Neural progenitor cell (in vitro differentiated cells): Measurements from ENCODE around the gene CAMK1D.

Experiments
- EZH2 ChIP-seq: fragments of 200-600 bp; sonication (generic); IDR thresholded peaks from 2 replicates; pipeline ENCODE4 v1.6.1; 2017; ENCODE audit warnings: antibody characterized with exemption, mild to moderate bottlenecking, moderate library complexity
- EZH2phosphoT487 ChIP-seq: fragments of 200-600 bp; sonication (generic); IDR thresholded peaks from 2 replicates; pipeline ENCODE4 v1.6.1; 2017; ENCODE audit warnings: antibody characterized with exemption
- TF ChIP-seq, protein P1 (sequence below): fragments of 200-600 bp; sonication (generic); IDR thresholded peaks from 2 replicates; pipeline ENCODE4 v1.5.1; 2017; ENCODE audit warnings: antibody characterized with exemption, mild to moderate bottlenecking

DNA sequence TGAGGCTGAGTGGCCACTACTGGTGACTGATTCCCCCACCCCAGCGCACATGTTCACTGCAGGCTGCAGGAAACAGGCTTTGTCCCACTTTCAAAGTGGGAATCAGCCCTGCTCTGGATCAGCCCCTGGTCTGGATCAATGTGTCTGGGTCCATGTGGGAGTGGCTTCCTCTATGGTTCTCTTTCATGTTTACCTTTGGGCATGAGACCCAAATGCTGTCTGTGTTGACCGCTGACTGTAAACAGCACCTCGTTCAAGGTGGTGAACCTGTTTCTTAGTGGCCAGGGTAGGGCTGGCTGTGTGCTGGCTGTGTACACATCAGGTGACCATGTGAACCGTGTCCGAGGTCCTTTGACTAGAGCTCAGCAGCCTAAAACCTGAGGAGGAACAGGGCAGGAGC lies 121.8 kb downstream of the CAMK1D start:
- TF ChIP-seq, protein P1, sequence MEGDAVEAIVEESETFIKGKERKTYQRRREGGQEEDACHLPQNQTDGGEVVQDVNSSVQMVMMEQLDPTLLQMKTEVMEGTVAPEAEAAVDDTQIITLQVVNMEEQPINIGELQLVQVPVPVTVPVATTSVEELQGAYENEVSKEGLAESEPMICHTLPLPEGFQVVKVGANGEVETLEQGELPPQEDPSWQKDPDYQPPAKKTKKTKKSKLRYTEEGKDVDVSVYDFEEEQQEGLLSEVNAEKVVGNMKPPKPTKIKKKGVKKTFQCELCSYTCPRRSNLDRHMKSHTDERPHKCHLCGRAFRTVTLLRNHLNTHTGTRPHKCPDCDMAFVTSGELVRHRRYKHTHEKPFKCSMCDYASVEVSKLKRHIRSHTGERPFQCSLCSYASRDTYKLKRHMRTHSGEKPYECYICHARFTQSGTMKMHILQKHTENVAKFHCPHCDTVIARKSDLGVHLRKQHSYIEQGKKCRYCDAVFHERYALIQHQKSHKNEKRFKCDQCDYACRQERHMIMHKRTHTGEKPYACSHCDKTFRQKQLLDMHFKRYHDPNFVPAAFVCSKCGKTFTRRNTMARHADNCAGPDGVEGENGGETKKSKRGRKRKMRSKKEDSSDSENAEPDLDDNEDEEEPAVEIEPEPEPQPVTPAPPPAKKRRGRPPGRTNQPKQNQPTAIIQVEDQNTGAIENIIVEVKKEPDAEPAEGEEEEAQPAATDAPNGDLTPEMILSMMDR = no peak
- TF ChIP-seq EZH2 = no peak
- no peak for TF ChIP-seq EZH2phosphoT487
